Measurements from ENCODE around the gene TMEM74B.

TMEM74B gene

DNA sequence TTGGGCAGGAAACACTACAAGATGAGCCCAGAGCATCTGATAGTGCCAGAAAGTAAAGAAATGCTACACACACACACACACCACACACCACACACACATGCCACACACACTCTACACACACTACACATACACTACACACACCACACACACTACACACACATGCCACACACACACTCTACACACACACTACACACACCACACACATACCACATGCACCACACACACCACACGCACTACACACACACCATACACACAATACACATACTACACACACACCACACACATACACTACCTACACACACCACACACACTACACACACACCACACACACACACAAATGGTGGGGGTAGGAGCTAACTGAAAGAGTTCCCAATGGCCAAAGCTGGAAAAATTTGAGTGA lies 3.6 kb upstream of the TMEM74B start:
- Histone ChIP-seq H3K9ac (ENCODE audit: low read length) (no peak overlapping the region), H3K27me3 (replicated peaks; ENCODE audit: control insufficient read depth, insufficient read depth, low read length) (peaks cover 48% of the 10 kb centered on the region), H3K36me3 (ENCODE audit: control insufficient read depth, insufficient read depth, low read length, severe bottlenecking) (no peaks in the 10 kb centered on the region), H3K9me3 (ENCODE audit: control insufficient read depth, low read length) (no peaks in the 10 kb centered on the region), H3K4me1 (ENCODE audit: control insufficient read depth, insufficient read depth, low read length) (no peaks in the 10 kb centered on the region), H3K4me3 (ENCODE audit: low read length) (no peak overlapping the region)
- no peak for DNase-seq (ENCODE audit: low read depth)

DNA sequence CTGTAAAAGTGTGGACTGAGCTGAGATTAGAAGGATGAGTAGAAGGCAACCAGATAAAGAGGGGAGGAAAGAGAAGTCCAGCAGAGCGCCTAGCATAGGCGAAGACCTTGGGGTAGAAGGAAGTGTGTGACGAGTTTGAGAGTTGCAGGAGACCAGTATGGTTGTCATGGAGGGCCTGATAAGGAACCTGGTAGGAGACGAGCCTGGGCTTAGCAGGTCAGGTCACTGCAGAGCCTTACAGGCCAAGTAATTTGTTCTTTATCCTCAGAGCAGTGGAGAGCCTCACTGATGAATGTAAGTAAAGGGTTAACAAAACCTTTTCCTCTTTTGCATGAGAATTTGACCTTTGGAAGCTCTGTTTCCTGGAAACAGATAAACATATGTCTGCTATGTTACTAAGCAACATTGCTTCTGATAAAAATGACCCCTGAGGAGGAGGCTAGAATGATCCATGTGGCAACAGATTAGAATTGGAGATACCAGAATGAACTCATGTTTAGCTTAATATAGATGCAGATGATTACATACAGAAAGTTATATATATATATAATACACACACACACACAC lies 2.9 kb upstream of the TMEM74B start:
- DNase-seq (ENCODE audit: low read depth) = no peak

DNA sequence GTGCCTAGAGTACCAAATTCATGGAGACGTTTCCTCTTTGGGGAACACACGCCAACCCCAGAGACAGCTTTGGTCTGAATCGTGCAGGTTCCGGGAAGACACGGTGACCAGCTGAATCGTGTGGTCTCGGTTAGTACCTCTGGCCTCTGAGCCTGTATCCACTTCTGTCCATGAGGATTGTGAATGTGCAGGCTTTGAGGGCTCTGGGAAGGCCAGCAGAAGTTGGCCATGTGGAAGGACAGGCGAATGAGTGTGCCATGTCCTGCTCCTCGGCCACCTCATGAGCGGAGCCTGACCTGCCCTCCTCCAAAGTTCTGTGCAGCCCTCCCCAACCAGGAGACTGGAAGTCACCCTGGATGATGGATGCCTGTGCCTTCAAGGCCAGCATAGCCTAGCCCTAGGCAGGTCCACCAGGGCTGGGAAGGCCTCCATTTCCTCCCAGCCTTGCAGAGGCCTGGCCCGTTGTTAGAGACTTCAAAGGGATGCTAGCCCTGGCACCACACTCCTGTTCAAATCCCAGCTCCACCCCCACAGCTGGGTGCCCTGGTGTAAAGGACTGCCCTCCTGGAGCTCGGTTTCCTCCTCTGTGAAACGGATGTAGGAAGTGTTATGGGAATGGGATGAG lies 1.7 kb upstream of the TMEM74B start:
- peaks cover 50% of the 10 kb centered on the region for H3K27me3 ChIP-seq (replicated peaks; ENCODE audit: control insufficient read depth, insufficient read depth, low read length)
- no peak overlapping the region for H3K9ac ChIP-seq (ENCODE audit: low read length)
- no peaks in the 10 kb centered on the region for H3K36me3 ChIP-seq (ENCODE audit: control insufficient read depth, insufficient read depth, low read length, severe bottlenecking)
- no peak overlapping the region for H3K4me3 ChIP-seq (ENCODE audit: low read length)
- H3K4me1 ChIP-seq (ENCODE audit: control insufficient read depth, insufficient read depth, low read length) = no peaks in the 10 kb centered on the region
- no peaks in the 10 kb centered on the region for H3K9me3 ChIP-seq (ENCODE audit: control insufficient read depth, low read length)
- DNase-seq (ENCODE audit: low read depth) = no peak

More for the DNA sequence above, 2.9 kb upstream of the TMEM74B start:
- Histone ChIP-seq H3K27me3 (replicated peaks; ENCODE audit: control insufficient read depth, insufficient read depth, low read length) (peaks cover 48% of the 10 kb centered on the region), H3K9me3 (ENCODE audit: control insufficient read depth, low read length) (no peaks in the 10 kb centered on the region), H3K36me3 (ENCODE audit: control insufficient read depth, insufficient read depth, low read length, severe bottlenecking) (no peaks in the 10 kb centered on the region), H3K4me1 (ENCODE audit: control insufficient read depth, insufficient read depth, low read length) (no peaks in the 10 kb centered on the region), H3K9ac (ENCODE audit: low read length) (no peak overlapping the region), H3K4me3 (ENCODE audit: low read length) (no peak overlapping the region)

DNA sequence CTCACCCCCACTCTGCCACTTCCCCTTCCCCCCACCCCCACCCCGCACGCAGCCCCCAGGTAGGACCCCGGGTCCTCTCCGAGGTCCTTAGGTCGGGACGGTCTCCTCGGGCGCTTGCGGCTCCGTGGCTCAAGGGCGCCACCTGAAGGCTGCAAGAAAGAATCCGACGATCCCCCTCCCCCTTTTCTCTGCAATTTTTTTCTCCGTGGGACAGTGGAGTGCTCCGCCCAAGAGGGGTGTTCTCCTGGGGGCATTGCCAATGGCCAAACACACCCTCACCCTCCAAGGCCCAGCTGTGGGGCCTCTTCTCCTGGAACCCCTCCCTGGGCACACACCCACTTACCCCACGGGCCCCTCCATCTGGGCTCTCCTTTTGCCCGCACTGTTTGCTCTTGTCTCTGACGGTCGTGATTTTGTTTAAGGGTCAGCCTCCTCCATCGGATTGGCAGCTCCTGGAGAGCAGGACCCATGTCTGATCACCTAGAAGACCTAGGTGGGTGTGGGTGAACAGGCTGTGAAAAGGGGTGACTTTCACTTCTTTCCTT lies 1.1 kb upstream of the TMEM74B start:
- Histone ChIP-seq H3K4me3 (ENCODE audit: low read length) (no peak overlapping the region), H3K27me3 (replicated peaks; ENCODE audit: control insufficient read depth, insufficient read depth, low read length) (peaks cover 44% of the 10 kb centered on the region), H3K36me3 (ENCODE audit: control insufficient read depth, insufficient read depth, low read length, severe bottlenecking) (no peaks in the 10 kb centered on the region), H3K4me1 (ENCODE audit: control insufficient read depth, insufficient read depth, low read length) (no peaks in the 10 kb centered on the region), H3K9ac (ENCODE audit: low read length) (no peak overlapping the region), H3K9me3 (ENCODE audit: control insufficient read depth, low read length) (no peaks in the 10 kb centered on the region)
- DNase-seq (ENCODE audit: low read depth) = peak; percentile 56

DNA sequence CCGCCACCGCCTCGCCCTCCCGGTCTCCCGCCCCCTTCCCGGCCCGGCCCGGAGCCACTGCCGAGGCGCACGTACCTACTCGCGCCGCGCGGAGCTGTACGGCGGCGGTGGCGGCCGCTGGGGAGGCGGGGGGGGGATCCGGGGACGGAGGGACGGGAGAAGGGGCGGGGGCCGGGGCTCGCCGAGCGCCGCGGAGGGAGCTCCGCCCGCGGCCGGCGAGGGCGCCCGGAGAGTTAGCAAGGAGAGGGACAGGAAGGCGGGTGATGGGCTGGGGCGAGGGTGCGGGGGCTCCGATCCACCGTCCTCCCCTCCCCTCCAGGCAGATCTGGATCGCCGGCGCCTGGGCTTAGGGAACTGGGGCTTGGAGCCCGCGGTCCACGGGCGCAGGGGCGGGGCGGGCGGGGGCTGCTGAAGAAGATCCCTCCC lies 548 bp upstream of the TMEM74B start:
- peak; percentile 14 for DNase-seq (ENCODE audit: low read depth)
- H3K4me1 ChIP-seq (ENCODE audit: control insufficient read depth, insufficient read depth, low read length) = no peaks in the 10 kb centered on the region
- H3K27me3 ChIP-seq (replicated peaks; ENCODE audit: control insufficient read depth, insufficient read depth, low read length) = peaks cover 40% of the 10 kb centered on the region
- no peak overlapping the region for H3K4me3 ChIP-seq (ENCODE audit: low read length)
- no peaks in the 10 kb centered on the region for H3K36me3 ChIP-seq (ENCODE audit: control insufficient read depth, insufficient read depth, low read length, severe bottlenecking)
- H3K9me3 ChIP-seq (ENCODE audit: control insufficient read depth, low read length) = no peaks in the 10 kb centered on the region
- H3K9ac ChIP-seq (ENCODE audit: low read length) = no peak overlapping the region

DNA sequence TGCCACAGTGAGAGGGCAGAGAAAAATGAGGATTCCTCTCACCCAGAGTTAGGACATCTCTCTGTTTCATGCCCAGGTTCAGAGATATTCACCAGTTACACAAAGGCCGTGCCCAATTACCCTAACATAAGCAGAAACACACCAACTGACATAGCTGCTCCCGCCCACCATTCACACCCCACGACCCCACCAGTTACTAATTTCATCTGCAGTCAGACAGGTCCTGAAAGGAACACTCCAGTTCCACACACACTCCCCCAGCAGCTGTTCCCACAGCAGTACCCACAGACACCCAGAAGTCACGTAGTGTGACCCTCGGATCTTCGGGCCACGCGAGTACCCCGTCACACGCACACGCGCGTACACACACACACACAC lies 532 bp downstream of the TMEM74B start:
- Histone ChIP-seq H3K4me3 (ENCODE audit: low read length) (no peak overlapping the region), H3K9ac (ENCODE audit: low read length) (no peak overlapping the region), H3K9me3 (ENCODE audit: control insufficient read depth, low read length) (no peaks in the 10 kb centered on the region), H3K36me3 (ENCODE audit: control insufficient read depth, insufficient read depth, low read length, severe bottlenecking) (no peaks in the 10 kb centered on the region), H3K27me3 (replicated peaks; ENCODE audit: control insufficient read depth, insufficient read depth, low read length) (peaks cover 38% of the 10 kb centered on the region), H3K4me1 (ENCODE audit: control insufficient read depth, insufficient read depth, low read length) (no peaks in the 10 kb centered on the region)
- no peak for DNase-seq (ENCODE audit: low read depth)

DNA sequence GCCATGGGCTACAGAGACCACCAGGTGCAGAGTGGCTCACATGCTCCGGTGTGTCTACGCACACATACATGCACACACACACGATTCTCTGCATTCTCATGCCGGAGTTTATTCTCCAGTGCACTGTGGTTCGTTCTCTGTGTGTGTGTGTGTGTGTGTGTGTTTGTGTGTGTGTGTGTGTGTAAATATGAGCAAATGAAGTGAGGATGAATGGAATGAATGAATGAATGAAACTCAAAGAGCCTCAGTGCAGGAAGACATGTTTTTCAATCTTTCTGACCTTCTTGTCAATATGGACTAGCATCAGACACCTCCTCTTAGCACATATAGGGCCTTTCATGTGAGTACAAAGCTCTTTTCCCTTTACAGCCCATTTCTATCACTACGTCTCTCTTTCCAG lies 1.6 kb downstream of the TMEM74B start:
- peaks cover 32% of the 10 kb centered on the region for H3K27me3 ChIP-seq (replicated peaks; ENCODE audit: control insufficient read depth, insufficient read depth, low read length)
- no peaks in the 10 kb centered on the region for H3K36me3 ChIP-seq (ENCODE audit: control insufficient read depth, insufficient read depth, low read length, severe bottlenecking)
- no peak overlapping the region for H3K4me3 ChIP-seq (ENCODE audit: low read length)
- H3K9ac ChIP-seq (ENCODE audit: low read length) = no peak overlapping the region
- no peak for DNase-seq (ENCODE audit: low read depth)
- no peaks in the 10 kb centered on the region for H3K9me3 ChIP-seq (ENCODE audit: control insufficient read depth, low read length)
- no peaks in the 10 kb centered on the region for H3K4me1 ChIP-seq (ENCODE audit: control insufficient read depth, insufficient read depth, low read length)

DNA sequence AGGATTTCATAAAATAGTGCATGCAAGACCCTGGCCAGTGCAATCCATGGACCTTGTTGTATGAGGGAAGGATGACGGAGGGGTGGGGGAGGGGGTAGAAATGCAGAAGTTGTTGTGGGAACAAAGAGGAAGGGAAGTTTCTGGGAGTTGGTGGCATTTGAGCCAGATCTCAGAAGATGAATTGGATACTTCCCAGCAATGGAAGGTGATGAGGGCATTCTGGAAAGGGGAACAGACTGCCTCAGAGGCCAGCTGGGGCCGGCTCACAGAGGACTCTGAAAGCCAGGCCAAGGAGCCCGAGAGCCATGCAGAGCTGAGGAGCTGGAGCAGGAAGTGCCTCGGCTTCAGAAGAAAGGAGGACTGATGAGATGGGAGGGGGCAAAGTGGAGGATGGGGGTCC lies 2.7 kb downstream of the TMEM74B start:
- Histone ChIP-seq H3K27me3 (replicated peaks; ENCODE audit: control insufficient read depth, insufficient read depth, low read length) (peaks cover 25% of the 10 kb centered on the region), H3K36me3 (ENCODE audit: control insufficient read depth, insufficient read depth, low read length, severe bottlenecking) (no peaks in the 10 kb centered on the region), H3K4me3 (ENCODE audit: low read length) (no peak overlapping the region), H3K4me1 (ENCODE audit: control insufficient read depth, insufficient read depth, low read length) (no peaks in the 10 kb centered on the region), H3K9me3 (ENCODE audit: control insufficient read depth, low read length) (no peaks in the 10 kb centered on the region), H3K9ac (ENCODE audit: low read length) (no peak overlapping the region)
- no peak for DNase-seq (ENCODE audit: low read depth)

DNA sequence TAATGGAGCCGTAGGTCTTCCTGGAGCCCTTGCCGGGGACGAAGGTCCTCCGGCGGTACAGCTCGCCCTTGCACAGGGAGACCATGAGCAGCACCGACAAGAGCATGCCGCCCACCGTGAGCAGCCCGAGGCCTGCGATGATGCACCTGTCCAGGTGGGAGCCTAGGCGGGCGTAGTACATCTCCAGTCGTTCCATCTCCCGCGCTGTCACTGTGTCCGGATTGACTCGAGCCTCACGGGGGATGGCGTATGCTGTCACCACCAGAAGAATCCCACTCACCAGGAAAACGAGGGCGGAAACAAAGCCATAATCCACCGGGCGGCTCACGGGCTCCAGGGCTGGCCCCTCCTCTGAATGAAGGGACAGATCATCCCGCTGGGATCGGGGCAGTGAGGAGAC lies 3.8 kb downstream of the TMEM74B start:
- H3K36me3 ChIP-seq (ENCODE audit: control insufficient read depth, insufficient read depth, low read length, severe bottlenecking) = no peaks in the 10 kb centered on the region
- H3K4me3 ChIP-seq (ENCODE audit: low read length) = no peak overlapping the region
- peaks cover 13% of the 10 kb centered on the region for H3K27me3 ChIP-seq (replicated peaks; ENCODE audit: control insufficient read depth, insufficient read depth, low read length)
- no peaks in the 10 kb centered on the region for H3K4me1 ChIP-seq (ENCODE audit: control insufficient read depth, insufficient read depth, low read length)
- DNase-seq (ENCODE audit: low read depth) = no peak
- H3K9me3 ChIP-seq (ENCODE audit: control insufficient read depth, low read length) = no peaks in the 10 kb centered on the region
- H3K9ac ChIP-seq (ENCODE audit: low read length) = no peak overlapping the region

DNA sequence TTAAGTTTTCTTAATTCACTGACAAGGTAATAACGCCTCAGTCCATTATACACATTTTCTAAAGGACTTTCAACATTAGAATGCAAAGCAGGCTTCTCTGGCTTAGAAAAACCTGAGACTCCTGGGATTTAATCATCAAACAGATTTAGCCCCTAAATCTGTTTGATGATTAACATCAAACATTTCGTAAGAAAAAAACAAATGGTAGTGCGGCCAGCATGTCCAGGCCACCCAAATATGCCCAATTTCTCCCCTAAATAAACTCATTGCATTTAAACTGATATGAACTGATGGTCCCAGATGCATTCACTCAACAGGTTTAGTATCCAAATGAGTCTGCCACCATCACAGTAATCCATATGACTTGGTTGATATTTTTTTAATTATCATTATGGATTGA lies 6.2 kb downstream of the TMEM74B start:
- no peaks in the 10 kb centered on the region for H3K36me3 ChIP-seq (ENCODE audit: control insufficient read depth, insufficient read depth, low read length, severe bottlenecking)
- H3K9ac ChIP-seq (ENCODE audit: low read length) = no peak overlapping the region
- no peaks in the 10 kb centered on the region for H3K4me1 ChIP-seq (ENCODE audit: control insufficient read depth, insufficient read depth, low read length)
- H3K27me3 ChIP-seq (replicated peaks; ENCODE audit: control insufficient read depth, insufficient read depth, low read length) = peaks cover 4% of the 10 kb centered on the region
- H3K4me3 ChIP-seq (ENCODE audit: low read length) = no peak overlapping the region
- no peaks in the 10 kb centered on the region for H3K9me3 ChIP-seq (ENCODE audit: control insufficient read depth, low read length)
- DNase-seq (ENCODE audit: low read depth) = no peak

DNA sequence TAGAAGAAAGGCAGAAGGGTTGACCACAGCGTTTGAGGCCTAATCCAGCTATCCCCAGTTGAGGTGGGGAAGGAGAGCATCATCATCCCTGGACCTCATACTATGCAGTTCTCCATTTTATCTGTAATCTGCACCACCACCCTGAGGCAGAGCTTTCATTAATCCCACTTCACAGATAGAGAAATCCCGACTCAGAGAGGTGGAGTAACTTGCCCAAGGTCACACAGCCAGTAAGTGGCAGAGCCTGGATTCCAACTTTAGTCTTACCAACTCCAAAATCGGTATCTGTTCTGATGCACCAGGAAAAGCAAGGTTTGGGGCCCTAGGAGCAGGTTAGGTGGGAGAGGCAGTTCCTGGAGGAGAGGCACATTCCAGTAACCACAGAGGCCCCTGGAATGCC lies 6.7 kb downstream of the TMEM74B start:
- H3K4me1 ChIP-seq (ENCODE audit: control insufficient read depth, insufficient read depth, low read length) = no peaks in the 10 kb centered on the region
- H3K36me3 ChIP-seq (ENCODE audit: control insufficient read depth, insufficient read depth, low read length, severe bottlenecking) = no peaks in the 10 kb centered on the region
- peaks cover 4% of the 10 kb centered on the region for H3K27me3 ChIP-seq (replicated peaks; ENCODE audit: control insufficient read depth, insufficient read depth, low read length)
- no peak for DNase-seq (ENCODE audit: low read depth)
- no peak overlapping the region for H3K4me3 ChIP-seq (ENCODE audit: low read length)
- no peak overlapping the region for H3K9ac ChIP-seq (ENCODE audit: low read length)
- H3K9me3 ChIP-seq (ENCODE audit: control insufficient read depth, low read length) = no peaks in the 10 kb centered on the region

DNA sequence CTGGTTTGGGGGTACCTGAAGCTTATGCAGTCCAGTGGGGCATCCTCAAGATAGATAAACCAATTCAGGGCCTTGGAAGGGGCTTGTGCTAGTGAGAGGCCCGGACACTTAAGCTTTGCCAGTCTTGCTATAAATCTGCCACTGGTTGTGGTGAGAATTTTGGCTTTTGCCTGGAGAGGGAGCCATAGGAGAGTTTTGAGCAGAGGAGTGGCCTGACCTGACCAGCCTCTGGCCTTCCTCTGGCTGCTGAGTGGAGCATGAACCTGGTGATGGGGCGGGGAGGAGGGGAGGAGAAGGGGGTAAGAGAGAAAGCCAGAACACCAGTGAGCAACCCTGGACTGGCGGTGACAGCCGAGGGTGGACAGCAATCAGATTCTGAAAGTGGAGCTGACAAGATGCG lies 7.1 kb downstream of the TMEM74B start:
- peaks cover 4% of the 10 kb centered on the region for H3K27me3 ChIP-seq (replicated peaks; ENCODE audit: control insufficient read depth, insufficient read depth, low read length)

More for the DNA sequence above, 7.1 kb downstream of the TMEM74B start:
- Histone ChIP-seq H3K36me3 (ENCODE audit: control insufficient read depth, insufficient read depth, low read length, severe bottlenecking) (no peaks in the 10 kb centered on the region), H3K9ac (ENCODE audit: low read length) (no peak overlapping the region), H3K4me1 (ENCODE audit: control insufficient read depth, insufficient read depth, low read length) (no peaks in the 10 kb centered on the region), H3K9me3 (ENCODE audit: control insufficient read depth, low read length) (no peaks in the 10 kb centered on the region), H3K4me3 (ENCODE audit: low read length) (no peak overlapping the region)
- DNase-seq (ENCODE audit: low read depth) = peak; percentile 2
